Right lobe of liver (tissue), 4 donors: ENCODE measurements around the gene POLR2C.

Experiments used
- POLR2A ChIP-seq: fragments of 450-650 bp; IDR thresholded peaks from one replicate; pipeline ENCODE4 v1.6.1; 2017; ENCODE audit warnings: antibody characterized with exemption, mild to moderate bottlenecking
- TF ChIP-seq, protein P1 (sequence below), 4 donors: fragments of 200-600 bp in 3 of 4; fragments of 450-650 bp in 1 of 4; IDR thresholded peaks; one replicate each; pipeline versions ENCODE4 v1.5.1 to v1.8.0; 2016 to 2022; ENCODE audit warnings: antibody characterized with exemption in 4 of 4, mild to moderate bottlenecking in 2 of 4
- donor health status: DM: no; HTN: no; CAD: no.
- donor health status: DM: no; HTN: no; CAD: no.
- donor health status: DM: no; HTN: yes; CAD: no.

DNA sequence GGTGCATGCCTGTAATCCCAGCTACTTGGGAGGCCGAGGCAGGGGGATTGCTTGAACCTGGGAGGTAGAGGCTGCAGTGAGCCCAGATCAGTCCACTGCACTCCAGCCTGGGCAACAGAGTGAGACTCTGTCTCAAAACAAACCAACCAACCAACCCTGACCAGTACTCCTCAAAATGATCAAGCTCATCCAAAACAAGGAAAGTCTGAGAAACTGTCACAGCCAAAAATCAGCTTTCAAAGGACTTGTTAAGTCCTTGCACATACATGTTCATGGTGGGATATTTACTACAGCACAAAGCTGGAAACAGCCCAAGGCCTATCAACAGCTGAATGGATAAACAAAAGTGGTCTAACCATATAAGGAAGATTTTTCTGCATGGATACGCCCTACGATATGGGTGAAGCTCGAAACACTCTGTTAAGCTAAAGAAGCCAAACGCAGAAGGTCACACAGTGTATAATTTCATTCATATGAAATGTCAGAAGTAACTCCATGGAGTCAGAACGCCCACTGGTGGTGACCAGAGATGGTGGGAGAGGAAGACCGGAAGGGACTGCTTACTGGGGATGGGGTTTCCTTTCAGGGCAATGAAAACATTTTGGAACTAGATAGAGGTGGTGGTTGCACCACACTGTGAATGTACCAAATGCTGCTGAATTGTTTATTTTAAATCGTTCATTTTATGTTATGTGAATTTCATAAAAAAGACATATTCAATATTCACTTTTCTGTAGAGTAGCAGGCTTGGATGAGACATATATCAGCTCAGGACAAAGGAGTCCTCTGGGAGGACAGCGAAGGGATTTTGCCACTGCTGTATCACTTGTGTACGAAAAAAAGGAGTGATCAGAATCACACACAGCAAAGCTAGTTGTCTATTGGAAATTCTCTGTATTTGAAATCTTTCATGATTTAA, 40.2 kb upstream of the POLR2C start:
- TF ChIP-seq, protein P1, sequence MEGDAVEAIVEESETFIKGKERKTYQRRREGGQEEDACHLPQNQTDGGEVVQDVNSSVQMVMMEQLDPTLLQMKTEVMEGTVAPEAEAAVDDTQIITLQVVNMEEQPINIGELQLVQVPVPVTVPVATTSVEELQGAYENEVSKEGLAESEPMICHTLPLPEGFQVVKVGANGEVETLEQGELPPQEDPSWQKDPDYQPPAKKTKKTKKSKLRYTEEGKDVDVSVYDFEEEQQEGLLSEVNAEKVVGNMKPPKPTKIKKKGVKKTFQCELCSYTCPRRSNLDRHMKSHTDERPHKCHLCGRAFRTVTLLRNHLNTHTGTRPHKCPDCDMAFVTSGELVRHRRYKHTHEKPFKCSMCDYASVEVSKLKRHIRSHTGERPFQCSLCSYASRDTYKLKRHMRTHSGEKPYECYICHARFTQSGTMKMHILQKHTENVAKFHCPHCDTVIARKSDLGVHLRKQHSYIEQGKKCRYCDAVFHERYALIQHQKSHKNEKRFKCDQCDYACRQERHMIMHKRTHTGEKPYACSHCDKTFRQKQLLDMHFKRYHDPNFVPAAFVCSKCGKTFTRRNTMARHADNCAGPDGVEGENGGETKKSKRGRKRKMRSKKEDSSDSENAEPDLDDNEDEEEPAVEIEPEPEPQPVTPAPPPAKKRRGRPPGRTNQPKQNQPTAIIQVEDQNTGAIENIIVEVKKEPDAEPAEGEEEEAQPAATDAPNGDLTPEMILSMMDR (IDR thresholded peaks at IDR 0.05): peak; percentile 46 to 62 (median 58)
- no peak for TF ChIP-seq POLR2A
